ENCODE results near the gene NOS3. TPM values are rescaled to one million over a fixed set of nuclear protein-coding genes. Genes with fewer than 3 reads are reported as not detected.
"Not testable (repeated sequence)": the region's sequence is repeated elsewhere in the genome, so short reads cannot be mapped to it uniquely, and the experiment has no call there.

NOS3 gene
- total RNA-seq, 1 donor from 2014 or later, result 7.4 TPM

- Mint-ChIP-seq H3K27me3 (ENCODE audit: low read depth) (peaks cover 6% of the 10 kb centered on the region), H3K4me3 (no peak overlapping the region), H3K36me3 (ENCODE audit: low read depth) (no peaks in the 10 kb centered on the region), H3K27ac (ENCODE audit: unreplicated experiment) (no peak overlapping the region), H3K4me1 (peaks cover 42% of the 10 kb centered on the region), H3K9me3 (no peaks in the 10 kb centered on the region)
- no peak for DNase-seq (ENCODE audit: low read depth, low spot score)
- no peak for TF ChIP-seq CTCF (conservative IDR thresholded peaks at IDR 0.05)
Observed at GRCh38 chr7:151010037-151010306, 19.2 kb downstream of the NOS3 start.

- peak overlapping the region; percentile 83 for H3K27ac Mint-ChIP-seq (ENCODE audit: unreplicated experiment)
- no peak for DNase-seq (ENCODE audit: low read depth, low spot score)
- no peaks in the 10 kb centered on the region for H3K9me3 Mint-ChIP-seq
- H3K4me1 Mint-ChIP-seq, result peaks cover 47% of the 10 kb centered on the region
- no peak for TF ChIP-seq CTCF (conservative IDR thresholded peaks at IDR 0.05)
- H3K4me3 Mint-ChIP-seq, result peak overlapping the region; percentile 82
- H3K27me3 Mint-ChIP-seq (ENCODE audit: low read depth), result peaks cover 6% of the 10 kb centered on the region
- H3K36me3 Mint-ChIP-seq (ENCODE audit: low read depth), result no peaks in the 10 kb centered on the region
Observed at GRCh38 chr7:151010307-151011096, 19.7 kb downstream of the NOS3 start.

GRCh38 chr7:151011097-151011409, 20.2 kb downstream of the NOS3 start:
- H3K4me3 Mint-ChIP-seq, result peak overlapping the region; percentile 41
- no peaks in the 10 kb centered on the region for H3K9me3 Mint-ChIP-seq
- peak overlapping the region; percentile 83 for H3K27ac Mint-ChIP-seq (ENCODE audit: unreplicated experiment)
- DNase-seq (ENCODE audit: low read depth, low spot score), result no peak
- H3K4me1 Mint-ChIP-seq, result peaks cover 47% of the 10 kb centered on the region
- no peaks in the 10 kb centered on the region for H3K36me3 Mint-ChIP-seq (ENCODE audit: low read depth)
- no peak for TF ChIP-seq CTCF (conservative IDR thresholded peaks at IDR 0.05)
- H3K27me3 Mint-ChIP-seq (ENCODE audit: low read depth), result peaks cover 6% of the 10 kb centered on the region

GRCh38 chr7:151011616-151012015, 20.8 kb downstream of the NOS3 start:
- DNase-seq (ENCODE audit: low read depth, low spot score); H3K4me3 Mint-ChIP-seq; H3K36me3 Mint-ChIP-seq (ENCODE audit: low read depth); H3K27me3 Mint-ChIP-seq (ENCODE audit: low read depth); H3K9me3 Mint-ChIP-seq: not testable (repeated sequence)
- Mint-ChIP-seq H3K4me1 (peaks cover 47% of the 10 kb centered on the region), H3K27ac (ENCODE audit: unreplicated experiment) (peak overlapping the region; percentile 75)

- no peak for DNase-seq (ENCODE audit: low read depth, low spot score)
- Mint-ChIP-seq H3K27ac (ENCODE audit: unreplicated experiment) (peak overlapping the region; percentile 75), H3K36me3 (ENCODE audit: low read depth) (no peaks in the 10 kb centered on the region), H3K4me3 (peak overlapping the region; percentile 54), H3K27me3 (ENCODE audit: low read depth) (peaks cover 6% of the 10 kb centered on the region), H3K9me3 (no peaks in the 10 kb centered on the region), H3K4me1 (peaks cover 48% of the 10 kb centered on the region)
- TF ChIP-seq CTCF (conservative IDR thresholded peaks at IDR 0.05), result no peak
Observed at GRCh38 chr7:151012031-151012692, 21.3 kb downstream of the NOS3 start.

GRCh38 chr7:151012911-151013347, 22.1 kb downstream of the NOS3 start:
- no peak for DNase-seq (ENCODE audit: low read depth, low spot score)
- peak overlapping the region; percentile 54 for H3K4me3 Mint-ChIP-seq
- peak; percentile 68 for TF ChIP-seq CTCF (conservative IDR thresholded peaks at IDR 0.05)
- H3K36me3 Mint-ChIP-seq (ENCODE audit: low read depth), result no peaks in the 10 kb centered on the region
- no peak overlapping the region for H3K27ac Mint-ChIP-seq (ENCODE audit: unreplicated experiment)
- no peaks in the 10 kb centered on the region for H3K9me3 Mint-ChIP-seq
- H3K27me3 Mint-ChIP-seq (ENCODE audit: low read depth), result peaks cover 10% of the 10 kb centered on the region
- peaks cover 51% of the 10 kb centered on the region for H3K4me1 Mint-ChIP-seq
